Ovary (tissue), 3 donors: Measurements from ENCODE around the gene ASCL5.

Source experiments
- EP300 ChIP-seq: sonication (generic); formaldehyde crosslinking; IDR thresholded peaks from one replicate; pipeline ENCODE4 v1.6.1; 2017; ENCODE audit warnings: antibody characterized with exemption
- POLR2A ChIP-seq: fragments of 450-650 bp; IDR thresholded peaks from one replicate; pipeline ENCODE4 v1.6.1; 2017; ENCODE audit warnings: antibody characterized with exemption, mild to moderate bottlenecking, moderate library complexity
- TF ChIP-seq, protein P1 (sequence below), 3 donors: fragments of 450-650 bp in 2 of 3; fragments of 200-600 bp in 1 of 3; IDR thresholded peaks; one replicate each; pipeline versions ENCODE4 v1.5.1 to v1.8.0; 2016 to 2022; ENCODE audit warnings: antibody characterized with exemption in 3 of 3, mild to moderate bottlenecking in 1 of 3
- donor health status: DM: no; HTN: no; CAD: no.

DNA sequence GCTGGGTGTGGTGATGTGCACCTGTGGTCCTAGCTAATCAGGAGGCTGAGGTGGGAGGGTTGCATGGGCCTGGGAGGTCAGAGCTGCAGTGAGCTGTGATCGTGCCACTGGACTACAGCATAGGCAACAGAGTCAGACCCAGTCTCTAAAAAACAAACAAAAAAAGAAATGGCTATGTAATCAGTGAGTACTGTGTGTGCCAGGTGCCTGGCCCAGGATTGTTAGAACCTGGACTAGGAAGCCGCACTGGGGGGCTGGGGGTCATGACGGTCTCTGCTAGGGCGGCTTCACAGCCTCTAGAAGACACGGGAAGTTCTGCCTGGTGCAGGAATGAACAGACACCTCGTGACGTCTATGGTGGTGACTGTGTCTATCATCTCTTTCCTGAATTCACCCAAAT is 18.8 kb upstream of the ASCL5 start:
- TF ChIP-seq POLR2A (no peak), EP300 (no peak)
- TF ChIP-seq, protein P1, sequence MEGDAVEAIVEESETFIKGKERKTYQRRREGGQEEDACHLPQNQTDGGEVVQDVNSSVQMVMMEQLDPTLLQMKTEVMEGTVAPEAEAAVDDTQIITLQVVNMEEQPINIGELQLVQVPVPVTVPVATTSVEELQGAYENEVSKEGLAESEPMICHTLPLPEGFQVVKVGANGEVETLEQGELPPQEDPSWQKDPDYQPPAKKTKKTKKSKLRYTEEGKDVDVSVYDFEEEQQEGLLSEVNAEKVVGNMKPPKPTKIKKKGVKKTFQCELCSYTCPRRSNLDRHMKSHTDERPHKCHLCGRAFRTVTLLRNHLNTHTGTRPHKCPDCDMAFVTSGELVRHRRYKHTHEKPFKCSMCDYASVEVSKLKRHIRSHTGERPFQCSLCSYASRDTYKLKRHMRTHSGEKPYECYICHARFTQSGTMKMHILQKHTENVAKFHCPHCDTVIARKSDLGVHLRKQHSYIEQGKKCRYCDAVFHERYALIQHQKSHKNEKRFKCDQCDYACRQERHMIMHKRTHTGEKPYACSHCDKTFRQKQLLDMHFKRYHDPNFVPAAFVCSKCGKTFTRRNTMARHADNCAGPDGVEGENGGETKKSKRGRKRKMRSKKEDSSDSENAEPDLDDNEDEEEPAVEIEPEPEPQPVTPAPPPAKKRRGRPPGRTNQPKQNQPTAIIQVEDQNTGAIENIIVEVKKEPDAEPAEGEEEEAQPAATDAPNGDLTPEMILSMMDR (IDR thresholded peaks at IDR 0.05): no peak
